Measurements from ENCODE around the gene GCM1. TPM values are rescaled to one million over a fixed set of nuclear protein-coding genes. Genes with fewer than 3 reads are reported as not detected.
"Not testable (repeated sequence)": the region's sequence is repeated elsewhere in the genome, so short reads cannot be mapped to it uniquely, and the experiment has no call there.

GCM1 gene
- total RNA-seq, 2 experiments from 2014 or later, result 0.10 TPM; not detected in 1

DNA sequence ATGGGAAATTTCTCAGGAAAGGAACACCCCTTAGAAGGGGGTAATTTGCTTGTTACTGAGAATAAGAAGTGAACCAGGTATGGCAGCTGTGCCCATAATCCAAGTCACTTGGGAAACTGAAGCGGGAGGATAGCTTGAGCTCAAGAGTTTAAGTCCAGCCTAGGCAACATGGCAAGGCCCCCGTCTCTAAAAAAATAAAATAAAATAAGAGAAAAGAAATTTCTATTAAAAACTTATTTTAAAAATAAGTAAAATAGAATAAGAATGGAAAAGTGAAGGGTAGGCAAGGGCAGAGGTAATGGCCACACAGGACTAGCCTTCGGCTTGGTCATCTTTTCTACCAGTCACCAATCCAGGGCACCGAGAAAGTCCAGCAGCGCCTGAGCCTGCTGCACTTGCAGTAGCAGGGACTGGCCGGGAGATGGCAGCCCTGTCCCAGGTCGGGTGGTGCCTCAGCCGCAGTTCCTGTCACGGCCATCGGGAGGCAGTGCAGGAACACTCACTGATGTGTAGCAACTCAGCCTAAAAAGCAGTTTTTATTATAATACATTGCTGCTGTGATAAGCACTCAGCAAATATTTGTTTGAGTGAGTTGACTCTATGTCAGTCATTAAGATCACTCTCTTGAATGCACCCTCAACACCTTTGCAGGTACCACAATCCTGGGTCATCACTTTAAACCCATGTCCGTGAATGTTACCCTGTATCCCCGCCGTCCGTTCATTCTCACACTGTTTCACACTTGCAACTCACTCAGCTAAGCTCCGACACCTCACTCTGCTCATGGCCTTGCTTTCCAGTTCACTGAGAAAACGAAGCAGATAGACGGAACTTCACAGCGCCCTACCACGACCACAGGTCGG, 23.2 kb upstream of the GCM1 start:
- Mint-ChIP-seq H3K4me3 (no peak overlapping the region), H3K9me3 (no peaks in the 10 kb centered on the region), H3K36me3 (ENCODE audit: low read depth) (no peaks in the 10 kb centered on the region), H3K27me3 (ENCODE audit: low read depth) (no peaks in the 10 kb centered on the region), H3K4me1 (ENCODE audit: low read depth) (no peaks in the 10 kb centered on the region), H3K27ac (no peak overlapping the region)
- peak; percentile 93 for DNase-seq
- CTCF ChIA-PET, result interaction anchor here (0.5 to 6.0 kb wide), 49 partner anchors 9 to 558 kb away, joined by 3 to 93 read pairs (median 4); no protein-coding TSS in a partner anchor
- intact Hi-C loops (cut with micrococcal nuclease), result loop anchor here (1.0 kb wide), 6 partner anchors 68 to 556 kb away; no protein-coding TSS in a partner anchor

DNA sequence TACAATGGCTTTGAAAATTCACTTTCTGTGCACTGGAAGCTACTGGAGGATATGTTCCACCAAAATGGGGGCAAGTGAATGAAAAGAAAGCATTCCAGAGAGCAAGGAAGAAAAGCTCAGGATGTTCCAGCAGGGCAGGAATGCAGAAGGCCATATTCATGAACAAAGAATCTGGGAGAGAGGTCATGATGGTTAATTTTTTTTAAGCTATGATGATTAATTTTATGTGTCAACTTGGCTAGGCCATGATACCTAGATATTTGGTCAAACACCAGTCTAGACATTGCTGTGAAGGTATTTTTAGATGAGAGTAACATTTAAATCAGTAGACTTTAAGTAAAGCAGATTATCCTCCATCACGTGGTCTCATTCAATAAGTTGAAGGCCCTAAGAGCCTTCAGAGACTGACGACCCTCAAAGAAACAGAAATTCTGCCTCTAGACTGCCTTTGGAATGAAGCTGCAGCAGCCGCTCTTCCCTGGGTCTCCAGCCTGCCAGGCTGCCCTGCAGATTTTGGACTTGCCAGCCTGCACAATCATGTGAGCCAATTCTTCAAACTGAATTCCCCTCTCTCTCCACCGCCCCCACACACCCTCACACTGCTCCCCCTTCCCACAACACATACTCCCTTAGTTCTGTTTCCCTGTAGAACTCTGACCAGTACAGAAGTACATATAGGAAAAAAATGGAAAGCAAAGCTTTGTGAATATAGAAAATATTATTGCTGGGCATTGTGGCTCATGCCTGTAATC, 20.1 kb upstream of the GCM1 start:
- H3K27me3 Mint-ChIP-seq (ENCODE audit: low read depth), result no peaks in the 10 kb centered on the region
- no peak for DNase-seq
- CTCF ChIA-PET, result interaction anchor here (0.7 to 3.5 kb wide), 4 partner anchors 243 to 559 kb away, joined by 3 to 13 read pairs (median 8); no protein-coding TSS in a partner anchor
- H3K27ac Mint-ChIP-seq, result no peak overlapping the region
- H3K4me3 Mint-ChIP-seq, result no peak overlapping the region
- H3K9me3 Mint-ChIP-seq, result no peaks in the 10 kb centered on the region
- no peaks in the 10 kb centered on the region for H3K4me1 Mint-ChIP-seq (ENCODE audit: low read depth)
- intact Hi-C loops (cut with micrococcal nuclease), result no loop called here
- H3K36me3 Mint-ChIP-seq (ENCODE audit: low read depth), result no peaks in the 10 kb centered on the region

DNA sequence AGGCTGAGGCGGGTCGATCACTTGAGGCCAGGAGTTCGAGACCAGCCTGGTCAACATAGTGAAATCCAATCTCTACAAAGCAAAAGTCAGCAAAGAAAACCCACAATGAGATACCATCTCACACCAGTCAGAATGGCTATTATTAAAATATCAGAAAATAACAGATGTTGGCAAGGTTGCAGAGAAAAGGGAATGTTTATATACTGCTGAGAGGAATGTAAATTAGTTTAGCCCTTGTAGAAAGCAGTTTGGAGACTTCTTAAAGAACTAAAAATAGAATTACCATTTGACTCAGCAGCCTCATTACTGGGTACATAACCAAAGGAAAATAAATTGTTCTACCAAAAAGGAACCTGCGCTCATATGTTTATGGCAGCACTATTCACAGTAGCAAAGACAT, 16.7 kb upstream of the GCM1 start:
- peaks cover 7% of the 10 kb centered on the region for H3K4me1 Mint-ChIP-seq (ENCODE audit: low read depth)
- no peak for DNase-seq
- no peaks in the 10 kb centered on the region for H3K9me3 Mint-ChIP-seq
- CTCF ChIA-PET, result no interaction called here
- H3K27me3 Mint-ChIP-seq (ENCODE audit: low read depth), result no peaks in the 10 kb centered on the region
- no peak overlapping the region for H3K4me3 Mint-ChIP-seq
- H3K27ac Mint-ChIP-seq, result no peak overlapping the region
- no peaks in the 10 kb centered on the region for H3K36me3 Mint-ChIP-seq (ENCODE audit: low read depth)
- intact Hi-C loops (cut with micrococcal nuclease), result no loop called here

DNA sequence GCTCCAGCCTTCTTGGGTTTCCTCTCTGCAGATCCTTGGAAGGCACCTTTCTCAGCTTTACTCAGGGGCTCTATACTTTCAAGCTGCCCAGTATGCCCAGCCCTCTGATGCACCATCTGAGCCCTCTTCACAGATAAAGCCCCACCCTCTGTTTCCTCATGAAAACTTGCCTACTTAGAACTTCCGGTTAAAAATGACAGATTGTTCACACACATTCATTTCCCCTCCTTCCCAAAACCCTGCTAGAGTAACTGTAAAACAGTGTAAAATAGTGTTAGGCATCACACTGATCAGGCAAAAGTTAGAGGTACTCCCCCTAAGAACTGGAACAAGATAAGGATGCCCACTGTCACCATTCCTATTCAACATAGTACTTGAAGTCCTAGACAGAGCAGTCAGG, 14.0 kb upstream of the GCM1 start:
- Mint-ChIP-seq H3K27ac (no peak overlapping the region), H3K36me3 (ENCODE audit: low read depth) (no peaks in the 10 kb centered on the region), H3K4me1 (ENCODE audit: low read depth) (peaks cover 7% of the 10 kb centered on the region), H3K4me3 (no peak overlapping the region), H3K27me3 (ENCODE audit: low read depth) (no peaks in the 10 kb centered on the region), H3K9me3 (no peaks in the 10 kb centered on the region)
- intact Hi-C loops (cut with micrococcal nuclease), result no loop called here
- no peak for DNase-seq
- CTCF ChIA-PET, result no interaction called here

DNA sequence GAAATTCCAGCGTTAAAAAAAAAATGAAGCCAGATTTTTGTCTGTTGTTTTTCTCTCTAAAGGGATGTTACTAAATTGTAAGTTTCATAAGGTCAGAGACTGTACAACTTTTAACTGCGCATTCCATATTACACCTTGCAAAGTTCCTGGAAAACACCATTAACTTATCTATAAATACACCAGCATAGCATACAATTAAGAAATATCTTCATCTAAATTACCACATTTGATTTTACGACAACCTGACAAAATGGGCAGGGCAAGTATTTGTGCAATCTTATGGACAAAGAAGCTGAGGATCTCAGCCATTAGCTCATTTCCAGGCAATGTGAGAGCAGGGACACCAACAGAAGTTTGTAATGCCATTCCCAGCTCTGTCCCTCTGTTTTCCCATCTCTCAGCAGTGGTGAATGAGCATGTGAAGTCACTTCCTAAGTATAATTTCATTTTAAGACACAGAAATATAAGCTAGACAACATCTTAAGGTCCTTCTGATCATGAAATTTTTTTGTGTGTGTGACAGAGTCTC, 12.9 kb upstream of the GCM1 start:
- Mint-ChIP-seq H3K27me3 (ENCODE audit: low read depth) (no peaks in the 10 kb centered on the region), H3K4me1 (ENCODE audit: low read depth) (peaks cover 7% of the 10 kb centered on the region), H3K27ac (no peak overlapping the region), H3K9me3 (no peaks in the 10 kb centered on the region), H3K36me3 (ENCODE audit: low read depth) (no peaks in the 10 kb centered on the region), H3K4me3 (no peak overlapping the region)
- intact Hi-C loops (cut with micrococcal nuclease), result no loop called here
- CTCF ChIA-PET, result interaction anchor here (0.7 to 0.8 kb wide), 2 partner anchors 324 to 400 kb away, joined by 3 to 4 read pairs; no protein-coding TSS in a partner anchor
- no peak for DNase-seq

DNA sequence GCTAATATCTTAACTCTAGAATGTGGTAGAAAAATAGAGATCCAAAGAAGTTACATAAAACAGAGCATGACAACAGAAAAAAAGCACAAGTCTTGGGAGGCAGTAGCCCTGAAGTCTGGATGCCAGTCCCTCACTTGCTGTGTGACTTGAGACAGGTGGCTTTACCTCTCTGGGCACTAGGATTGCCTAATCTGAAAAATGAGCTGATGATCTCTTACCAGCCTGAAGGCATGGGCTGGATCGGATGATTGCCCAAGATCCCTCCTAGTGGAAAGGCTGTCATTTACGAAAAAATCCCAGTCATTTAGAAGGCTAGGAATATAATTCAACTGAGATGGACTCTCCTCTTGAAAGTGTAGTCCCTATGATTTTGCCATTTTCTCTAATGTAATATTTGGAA, 10.9 kb upstream of the GCM1 start:
- no peaks in the 10 kb centered on the region for H3K36me3 Mint-ChIP-seq (ENCODE audit: low read depth)
- no peak overlapping the region for H3K27ac Mint-ChIP-seq
- H3K4me1 Mint-ChIP-seq (ENCODE audit: low read depth), result peaks cover 7% of the 10 kb centered on the region
- no peak overlapping the region for H3K4me3 Mint-ChIP-seq
- H3K9me3 Mint-ChIP-seq, result no peaks in the 10 kb centered on the region
- DNase-seq, result no peak
- CTCF ChIA-PET, result no interaction called here
- H3K27me3 Mint-ChIP-seq (ENCODE audit: low read depth), result no peaks in the 10 kb centered on the region
- intact Hi-C loops (cut with micrococcal nuclease), result no loop called here

DNA sequence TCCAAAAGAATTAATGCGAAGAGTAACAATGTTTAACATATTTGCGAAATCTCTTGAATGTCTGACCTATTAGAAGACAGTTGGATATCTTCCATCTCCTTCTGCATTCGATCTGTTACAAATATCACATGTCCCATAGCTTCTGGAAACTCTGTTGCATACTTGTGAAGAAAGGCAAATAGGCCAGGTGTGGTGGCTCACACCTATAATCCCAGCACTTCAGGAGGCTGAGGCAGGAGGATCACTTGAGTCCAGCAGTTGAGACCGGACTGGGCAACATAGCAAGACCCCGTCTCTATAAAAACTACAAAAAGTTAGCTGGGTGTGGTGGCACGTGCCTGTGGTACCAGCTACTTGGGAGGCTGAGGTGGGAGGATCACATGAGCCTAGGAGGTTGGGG, 9.4 kb upstream of the GCM1 start:
- H3K4me1 Mint-ChIP-seq (ENCODE audit: low read depth); H3K36me3 Mint-ChIP-seq (ENCODE audit: low read depth); H3K4me3 Mint-ChIP-seq; CTCF ChIA-PET; H3K27me3 Mint-ChIP-seq (ENCODE audit: low read depth); DNase-seq; intact Hi-C loops (cut with micrococcal nuclease); H3K9me3 Mint-ChIP-seq; H3K27ac Mint-ChIP-seq: not testable (repeated sequence)

DNA sequence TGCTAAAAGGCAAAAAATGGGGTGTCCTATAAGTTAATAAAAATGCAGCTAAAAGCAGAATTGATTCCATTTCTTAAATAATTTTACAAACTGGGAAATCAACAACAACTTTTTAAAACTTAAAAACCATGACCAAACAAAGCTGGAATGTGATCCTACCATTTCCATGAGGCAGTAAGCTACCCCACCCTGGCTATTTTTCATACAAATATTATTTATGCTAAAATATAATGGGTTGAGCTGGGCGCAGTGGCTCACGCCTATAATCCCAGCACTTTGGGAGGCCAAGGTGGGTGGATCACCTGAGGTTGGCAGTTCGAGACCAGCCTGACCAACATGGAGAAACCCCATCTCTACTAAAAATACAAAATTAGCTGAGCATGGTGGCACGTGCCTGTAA, 6.6 kb upstream of the GCM1 start:
- intact Hi-C loops (cut with micrococcal nuclease); H3K4me1 Mint-ChIP-seq (ENCODE audit: low read depth); H3K27me3 Mint-ChIP-seq (ENCODE audit: low read depth); H3K27ac Mint-ChIP-seq; DNase-seq; H3K4me3 Mint-ChIP-seq; H3K36me3 Mint-ChIP-seq (ENCODE audit: low read depth); H3K9me3 Mint-ChIP-seq: not testable (repeated sequence)
- CTCF ChIA-PET, result interaction anchor here (0.7 to 1.6 kb wide), 4 partner anchors 8 to 464 kb away, joined by 3 to 8 read pairs (median 4); no protein-coding TSS in a partner anchor

DNA sequence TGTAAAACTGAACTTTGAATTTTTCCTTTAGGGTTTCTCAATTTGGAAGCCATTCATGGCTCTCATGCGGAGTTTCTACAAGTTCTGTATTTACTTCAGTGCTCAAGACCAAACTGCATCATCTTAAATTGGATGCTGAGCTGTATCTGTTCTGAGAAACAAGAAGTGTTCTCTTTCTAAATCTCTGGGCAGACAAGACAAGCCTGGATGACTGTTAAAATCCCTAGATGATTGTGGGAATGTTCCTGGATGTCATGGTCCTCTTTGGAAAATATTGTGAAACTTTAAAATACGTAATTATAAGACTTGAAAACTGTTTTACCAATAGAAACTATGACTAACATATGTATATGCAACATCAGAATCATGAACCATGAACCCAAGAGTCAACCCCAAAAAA, 6.2 kb upstream of the GCM1 start:
- Mint-ChIP-seq H3K27ac (no peak overlapping the region), H3K4me1 (ENCODE audit: low read depth) (no peaks in the 10 kb centered on the region)
- CTCF ChIA-PET, result interaction anchor here (0.9 to 1.6 kb wide), 3 partner anchors 8 to 329 kb away, joined by 3 to 8 read pairs (median 6); no protein-coding TSS in a partner anchor

DNA sequence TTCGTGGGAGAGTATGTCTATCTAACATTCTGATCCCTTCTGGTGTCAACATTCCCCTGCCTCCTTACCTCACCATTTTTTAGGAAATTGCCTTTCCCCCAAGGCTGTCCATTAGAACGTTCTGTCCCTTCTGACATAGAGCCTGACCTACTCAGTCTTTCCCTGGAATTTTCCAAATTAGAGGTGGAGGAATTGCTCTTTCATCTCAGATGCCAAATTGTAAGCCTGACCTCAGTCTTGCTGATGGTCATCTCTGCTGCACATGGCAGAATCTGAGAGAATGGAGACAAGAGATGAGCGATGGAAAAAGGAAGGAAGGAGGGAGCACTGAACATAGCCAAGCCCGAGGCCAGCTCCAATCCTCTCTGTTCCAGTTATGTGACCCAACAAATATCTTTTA, 5.4 kb upstream of the GCM1 start:
- no peaks in the 10 kb centered on the region for H3K9me3 Mint-ChIP-seq
- H3K4me1 Mint-ChIP-seq (ENCODE audit: low read depth), result no peaks in the 10 kb centered on the region
- no peak overlapping the region for H3K4me3 Mint-ChIP-seq
- no peaks in the 10 kb centered on the region for H3K27me3 Mint-ChIP-seq (ENCODE audit: low read depth)
- H3K27ac Mint-ChIP-seq, result no peak overlapping the region
- DNase-seq, result no peak
- no peaks in the 10 kb centered on the region for H3K36me3 Mint-ChIP-seq (ENCODE audit: low read depth)
- intact Hi-C loops (cut with micrococcal nuclease), result no loop called here
- CTCF ChIA-PET, result interaction anchor here (0.6 to 1.3 kb wide), 2 partner anchors 330 kb away, joined by 4 to 8 read pairs; no protein-coding TSS in a partner anchor

More for the DNA sequence above, 6.2 kb upstream of the GCM1 start:
- intact Hi-C loops (cut with micrococcal nuclease), result no loop called here
- no peaks in the 10 kb centered on the region for H3K27me3 Mint-ChIP-seq (ENCODE audit: low read depth)
- no peaks in the 10 kb centered on the region for H3K9me3 Mint-ChIP-seq
- DNase-seq, result no peak
- H3K36me3 Mint-ChIP-seq (ENCODE audit: low read depth), result no peaks in the 10 kb centered on the region
- H3K4me3 Mint-ChIP-seq, result no peak overlapping the region

DNA sequence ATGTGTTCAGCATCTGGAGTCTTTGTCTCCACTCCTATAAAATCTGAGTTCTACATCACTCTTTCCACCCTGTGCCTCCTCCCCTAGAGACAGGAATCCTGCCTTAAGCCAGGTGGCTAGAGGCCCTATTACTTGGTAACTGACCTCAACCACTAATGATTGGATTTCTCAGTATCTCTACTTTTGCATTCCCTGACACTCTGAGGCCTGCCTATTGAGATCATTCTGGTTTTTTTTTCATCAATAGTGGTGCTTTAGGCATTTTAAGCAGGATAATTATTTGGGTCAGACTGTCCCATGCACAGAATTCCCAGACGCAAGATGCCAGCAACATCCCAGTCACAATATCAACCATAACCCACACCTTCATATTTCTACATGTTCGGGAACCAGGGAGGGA, 3.9 kb upstream of the GCM1 start:
- H3K27ac Mint-ChIP-seq, result no peak overlapping the region
- no peaks in the 10 kb centered on the region for H3K36me3 Mint-ChIP-seq (ENCODE audit: low read depth)
- H3K9me3 Mint-ChIP-seq, result no peaks in the 10 kb centered on the region
- H3K27me3 Mint-ChIP-seq (ENCODE audit: low read depth), result no peaks in the 10 kb centered on the region
- intact Hi-C loops (cut with micrococcal nuclease), result no loop called here
- no peak for DNase-seq
- H3K4me1 Mint-ChIP-seq (ENCODE audit: low read depth), result no peaks in the 10 kb centered on the region
- H3K4me3 Mint-ChIP-seq, result no peak overlapping the region
- CTCF ChIA-PET, result interaction anchor here (0.5 to 1.1 kb wide), 4 partner anchors 22 to 333 kb away, joined by 3 to 6 read pairs (median 3); no protein-coding TSS in a partner anchor

DNA sequence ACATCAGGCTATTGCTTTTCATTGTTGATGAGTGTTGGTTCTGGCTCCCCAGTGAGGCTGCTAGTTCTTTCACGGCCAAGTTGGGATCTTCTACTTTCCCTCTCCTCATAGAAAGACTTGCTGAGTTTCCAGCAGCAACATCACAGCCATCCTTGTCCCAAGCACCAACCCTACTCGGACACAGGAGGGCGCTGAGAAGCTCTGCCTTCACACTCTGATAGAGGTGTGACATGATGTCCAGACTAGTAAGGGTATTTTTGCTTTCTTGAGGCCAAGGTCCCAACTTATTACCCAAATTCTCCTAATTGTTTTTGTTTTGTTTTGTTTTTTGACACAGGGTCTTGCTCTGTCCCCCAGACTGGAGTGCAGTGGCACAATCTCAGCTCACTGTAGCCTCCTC, 3.0 kb upstream of the GCM1 start:
- CTCF ChIA-PET, result interaction anchor here (0.6 to 1.1 kb wide), 4 partner anchors 21 to 416 kb away, joined by 3 to 6 read pairs (median 3); no protein-coding TSS in a partner anchor
- Mint-ChIP-seq H3K9me3 (no peaks in the 10 kb centered on the region), H3K36me3 (ENCODE audit: low read depth) (no peaks in the 10 kb centered on the region), H3K27me3 (ENCODE audit: low read depth) (no peaks in the 10 kb centered on the region), H3K27ac (no peak overlapping the region), H3K4me3 (no peak overlapping the region), H3K4me1 (ENCODE audit: low read depth) (no peaks in the 10 kb centered on the region)
- peak; percentile 45 for DNase-seq
- intact Hi-C loops (cut with micrococcal nuclease), result no loop called here

Measured in activated naive CD4-positive, alpha-beta T cell treated with anti-CD3 and anti-CD28 coated beads for 36 hours (primary cell).